Upper lobe of left lung (tissue), 4 donors: ENCODE measurements around the gene KYAT1.
A peak's percentile ranks its signal among the peaks of the same experiment; 100 is the strongest.

Experiments used
- CTCF ChIP-seq, 6 experiments: fragments of 450-650 bp in 4 of 6; fragments of 200-600 bp in 2 of 6; sonication (generic) in 2 of 6; IDR thresholded peaks; one replicate each; pipeline ENCODE4 v1.5.1; 2016 to 2019; ENCODE audit warnings: antibody characterized with exemption in 6 of 6
- EP300 ChIP-seq, 4 donors: sonication (generic); formaldehyde crosslinking; IDR thresholded peaks; one replicate each; pipeline ENCODE4 v1.5.1; 2017; ENCODE audit warnings: antibody characterized with exemption in 4 of 4, control low read depth in 2 of 4
- POLR2A ChIP-seq, 4 donors: fragments of 450-650 bp; IDR thresholded peaks; one replicate each; pipeline ENCODE4 v1.5.1; 2016 to 2017; ENCODE audit warnings: antibody characterized with exemption in 4 of 4, mild to moderate bottlenecking in 2 of 4
- POLR2AphosphoS5 ChIP-seq, 2 donors: sonication (generic); formaldehyde crosslinking; IDR thresholded peaks; one replicate each; pipeline ENCODE4 v1.5.1; 2017; ENCODE audit warnings: antibody characterized with exemption in 2 of 2

- TF ChIP-seq POLR2A (IDR thresholded peaks at IDR 0.05) (peak in 1 of 4 donors; percentile 50), CTCF (IDR thresholded peaks at IDR 0.05) (no peak), POLR2AphosphoS5 (IDR thresholded peaks at IDR 0.05) (peak; percentile 47 to 79), EP300 (IDR thresholded peaks at IDR 0.05) (peak in 1 of 4 donors; percentile 29)
Measured at GRCh38 chr9:128917151-128917849, 35.5 kb upstream of the KYAT1 start.
